HG02623 (cell line): ENCODE results near the gene LRRIQ3.
A peak's percentile ranks its signal among the peaks of the same experiment; 100 is the strongest.
"Not testable (repeated sequence)": the region's sequence is repeated elsewhere in the genome, so short reads cannot be mapped to it uniquely, and the experiment has no call there.

ENCODE experiments used
- ATAC-seq: cut with Tn5 transposase; IDR thresholded peaks from one replicate; pipeline ENCODE4 v1.9.1; 2021; ENCODE audit warnings: moderate library complexity; ENCODE audit not compliant: unreplicated experiment

LRRIQ3 gene

GRCh38 chr1:74117370-74117769 lies 80.6 kb downstream of the LRRIQ3 start:
- not testable (repeated sequence) for ATAC-seq

DNA sequence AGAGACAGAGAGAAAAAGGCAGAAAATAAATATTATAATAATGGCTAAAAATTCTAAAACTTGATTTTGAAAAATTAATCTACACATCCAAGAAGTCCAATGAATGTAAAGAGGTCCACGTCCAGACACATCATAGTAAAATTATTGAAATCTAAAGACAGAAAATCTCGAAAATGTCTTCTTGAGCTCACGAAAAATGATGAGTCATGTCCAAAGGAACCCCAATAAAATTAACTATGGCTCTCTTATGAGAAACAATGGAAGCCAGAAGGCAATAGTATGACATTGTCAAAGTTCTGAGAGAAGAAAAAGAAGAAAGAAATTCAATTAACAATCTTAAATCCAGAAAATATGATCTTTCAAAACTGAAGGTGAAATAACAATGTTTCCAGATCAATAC lies 84.6 kb downstream of the LRRIQ3 start:
- no peak for ATAC-seq

- ATAC-seq, result no peak
Observed at GRCh38 chr1:74107394-74107793, 90.6 kb downstream of the LRRIQ3 start.

DNA sequence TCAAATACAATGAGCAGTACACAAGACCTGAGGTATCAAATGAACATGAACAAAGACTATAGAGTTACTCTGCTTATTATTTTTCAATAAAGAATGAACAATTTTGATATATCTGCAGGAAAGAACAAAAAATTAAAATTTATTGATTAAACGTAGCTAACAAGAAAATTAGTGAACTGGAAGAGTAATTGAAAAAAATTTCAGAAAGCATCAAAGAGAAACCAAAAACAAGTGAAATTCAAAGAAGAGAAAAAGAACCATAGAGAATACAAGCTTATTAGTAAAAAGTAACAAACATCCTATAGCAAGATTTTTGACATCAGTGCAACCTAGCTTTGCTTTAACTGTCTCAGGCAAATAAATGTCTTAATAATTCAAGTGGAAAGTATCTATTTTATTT lies 106.6 kb downstream of the LRRIQ3 start:
- no peak for ATAC-seq

GRCh38 chr1:74083128-74083527 lies 114.8 kb downstream of the LRRIQ3 start:
- no peak for ATAC-seq

- no peak for ATAC-seq
Observed at GRCh38 chr1:74065081-74065480, 132.9 kb downstream of the LRRIQ3 start.

GRCh38 chr1:74057719-74058118 lies 140.3 kb downstream of the LRRIQ3 start:
- no peak for ATAC-seq

GRCh38 chr1:74053407-74053806 lies 144.6 kb downstream of the LRRIQ3 start:
- ATAC-seq, result no peak

DNA sequence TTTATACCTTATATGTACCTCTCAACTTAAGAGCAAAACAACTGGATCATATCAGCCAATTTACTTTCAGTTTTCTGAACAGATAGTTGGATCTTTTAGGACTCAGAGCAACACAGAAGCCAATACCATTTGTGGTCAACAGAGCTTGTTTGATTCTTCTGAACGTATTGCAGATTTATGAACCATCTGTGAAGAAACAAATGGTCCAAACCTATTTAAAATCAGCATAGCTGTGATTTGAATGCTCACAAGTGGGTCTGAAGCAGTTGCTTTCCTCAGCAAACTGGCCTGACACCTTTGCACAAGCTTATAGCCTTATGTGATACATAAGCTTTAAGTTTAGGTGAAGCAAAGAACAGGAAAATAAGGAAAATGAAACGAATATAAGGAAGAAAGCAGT lies 147.6 kb downstream of the LRRIQ3 start:
- ATAC-seq, result no peak

GRCh38 chr1:74038042-74038441 lies 159.9 kb downstream of the LRRIQ3 start:
- no peak for ATAC-seq

DNA sequence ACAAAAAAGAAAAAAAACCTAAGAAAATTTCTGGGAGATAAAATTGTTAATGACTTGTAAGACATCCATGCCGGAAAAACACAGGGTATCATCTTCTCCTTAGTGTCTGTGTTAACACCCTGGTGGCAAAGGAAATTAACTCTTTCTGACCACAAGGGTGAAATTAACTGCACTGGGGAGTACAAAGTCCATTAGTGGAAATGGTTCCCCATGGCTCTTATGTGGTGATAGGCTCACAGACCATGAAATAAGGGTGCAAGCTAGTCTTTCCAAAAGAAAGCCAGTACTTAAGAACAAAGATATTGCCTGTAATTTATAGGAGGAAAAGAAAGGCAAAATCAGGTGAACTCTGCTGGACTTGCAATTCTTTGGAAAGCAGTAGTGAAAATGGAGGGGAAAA lies 185.4 kb downstream of the LRRIQ3 start:
- ATAC-seq, result no peak

GRCh38 chr1:74011736-74012135 lies 186.2 kb downstream of the LRRIQ3 start:
- ATAC-seq, result no peak

GRCh38 chr1:74010206-74010605 lies 187.8 kb downstream of the LRRIQ3 start:
- no peak for ATAC-seq

DNA sequence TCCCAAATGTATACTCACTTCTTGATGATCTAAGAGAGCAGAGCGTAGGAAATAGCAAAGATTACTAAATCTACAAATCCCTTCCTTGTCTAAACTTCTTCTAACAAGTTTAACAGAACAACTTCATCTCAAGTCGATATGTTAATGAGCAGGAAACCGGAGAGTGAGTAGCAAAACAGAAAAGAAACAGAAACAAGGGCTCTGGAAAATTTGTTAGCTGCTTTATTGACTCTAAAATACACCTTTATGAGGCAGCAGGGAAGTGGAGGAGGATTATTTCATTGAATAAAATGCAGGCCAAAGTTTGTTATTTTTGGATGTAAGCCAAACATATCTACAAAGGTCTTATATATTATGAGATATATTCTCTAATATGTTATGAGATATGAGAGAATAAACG lies 192.4 kb downstream of the LRRIQ3 start:
- no peak for ATAC-seq

- ATAC-seq, result no peak
Observed at GRCh38 chr1:74003806-74004205, 194.2 kb downstream of the LRRIQ3 start.

- ATAC-seq, result peak; percentile 70
Observed at GRCh38 chr1:73998348-73998959, 199.5 kb downstream of the LRRIQ3 start.

DNA sequence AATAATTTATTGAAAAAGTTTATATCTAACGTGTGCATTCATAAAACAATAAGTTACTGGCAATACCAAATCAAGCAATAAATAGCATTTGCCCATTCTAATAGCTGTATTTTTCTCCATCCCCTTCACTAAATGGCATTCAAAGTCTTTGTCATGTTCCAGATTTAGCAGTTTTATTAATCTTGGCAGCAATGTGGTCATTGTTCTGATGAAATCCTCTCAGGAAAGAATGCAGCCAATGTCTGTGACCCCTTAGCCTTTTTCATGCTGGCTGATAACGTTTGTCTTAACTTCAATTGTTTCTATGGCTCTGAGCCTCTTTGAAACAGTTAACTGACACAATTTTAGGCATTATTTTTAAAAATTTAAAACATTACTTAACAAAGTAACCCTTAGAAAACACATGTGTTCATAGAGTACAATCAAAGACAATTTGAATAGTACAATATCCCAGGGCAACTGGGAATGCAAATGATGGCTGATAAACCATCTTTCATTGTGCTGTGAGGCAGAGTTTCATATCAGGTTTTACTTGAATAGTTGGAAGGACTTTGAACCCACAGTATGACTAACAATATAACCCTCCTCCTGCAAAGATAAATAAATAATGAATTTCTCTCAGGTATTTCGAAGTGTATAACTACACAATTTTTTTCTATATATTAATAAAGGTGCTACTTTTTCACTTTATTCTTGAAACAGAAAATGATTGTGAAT lies 217.5 kb downstream of the LRRIQ3 start:
- ATAC-seq, result no peak

GRCh38 chr1:73979684-73980083 lies 218.3 kb downstream of the LRRIQ3 start:
- no peak for ATAC-seq

DNA sequence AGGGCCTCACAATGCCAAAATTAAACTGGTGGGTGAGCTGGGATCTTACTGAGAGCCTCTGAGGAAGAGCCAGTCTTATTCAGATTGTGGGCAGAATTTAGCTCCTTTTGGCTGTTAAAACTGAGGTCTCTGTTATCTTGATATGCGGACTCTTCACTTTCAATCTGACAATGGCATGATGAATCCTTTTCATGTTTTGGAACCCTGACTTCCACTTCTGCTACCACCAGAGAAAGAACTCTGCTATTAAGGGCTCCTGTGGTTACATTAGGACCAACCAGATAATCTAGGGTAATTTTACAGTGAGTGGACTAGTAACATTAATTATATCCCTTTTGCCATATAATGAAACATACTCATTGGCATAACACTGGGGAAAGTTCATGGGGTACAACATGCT lies 219.0 kb downstream of the LRRIQ3 start:
- ATAC-seq, result no peak
